GM21717 (cell line): ENCODE data around the gene CHAF1B.
A peak's percentile ranks its signal among the peaks of the same experiment; 100 is the strongest.

Source experiments
- ATAC-seq: cut with Tn5 transposase; IDR thresholded peaks from one replicate; pipeline ENCODE4 v1.9.1; 2021; ENCODE audit warnings: mild to moderate bottlenecking, moderate library complexity; ENCODE audit not compliant: unreplicated experiment

The CHAF1B gene

DNA sequence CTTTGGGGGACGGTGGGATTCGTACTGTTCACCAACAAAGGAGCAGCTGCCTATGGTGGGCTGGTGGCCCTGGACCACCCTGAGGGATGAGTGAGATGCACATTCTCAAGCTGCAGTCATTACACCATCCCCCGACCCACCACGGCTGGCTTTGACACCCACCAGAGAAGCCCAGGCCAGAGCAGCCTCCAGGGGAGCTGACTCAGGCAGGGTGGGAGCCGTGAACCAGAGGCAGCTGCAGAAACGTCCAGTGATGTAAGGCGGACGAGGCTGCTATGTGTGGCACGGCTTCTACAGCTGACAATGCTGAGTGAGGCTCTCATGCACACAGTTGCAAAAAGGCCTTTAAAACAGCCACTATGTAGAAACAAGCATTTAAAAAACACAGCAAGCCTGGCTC lies 40.1 kb downstream of the CHAF1B start:
- ATAC-seq: no peak

DNA sequence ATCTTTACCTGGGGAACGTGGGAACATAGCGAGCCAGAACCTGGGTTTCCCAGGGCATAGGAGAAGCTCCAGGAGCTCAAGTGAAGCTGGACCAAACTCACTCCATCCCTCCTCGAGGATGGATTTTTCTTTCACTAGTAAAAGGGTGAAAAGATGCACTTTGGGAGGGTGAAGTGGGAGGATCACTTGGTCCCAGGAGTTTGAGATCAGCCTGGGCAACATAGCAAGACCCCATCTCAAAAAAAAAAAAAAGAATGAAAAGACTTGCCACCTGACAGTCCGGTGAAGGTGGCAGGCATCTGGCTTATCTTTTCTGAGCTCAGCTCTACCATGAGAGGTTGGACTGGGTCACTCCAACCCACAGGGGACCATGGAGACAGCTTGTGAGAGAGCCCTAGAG lies 42.3 kb downstream of the CHAF1B start:
- ATAC-seq: no peak

DNA sequence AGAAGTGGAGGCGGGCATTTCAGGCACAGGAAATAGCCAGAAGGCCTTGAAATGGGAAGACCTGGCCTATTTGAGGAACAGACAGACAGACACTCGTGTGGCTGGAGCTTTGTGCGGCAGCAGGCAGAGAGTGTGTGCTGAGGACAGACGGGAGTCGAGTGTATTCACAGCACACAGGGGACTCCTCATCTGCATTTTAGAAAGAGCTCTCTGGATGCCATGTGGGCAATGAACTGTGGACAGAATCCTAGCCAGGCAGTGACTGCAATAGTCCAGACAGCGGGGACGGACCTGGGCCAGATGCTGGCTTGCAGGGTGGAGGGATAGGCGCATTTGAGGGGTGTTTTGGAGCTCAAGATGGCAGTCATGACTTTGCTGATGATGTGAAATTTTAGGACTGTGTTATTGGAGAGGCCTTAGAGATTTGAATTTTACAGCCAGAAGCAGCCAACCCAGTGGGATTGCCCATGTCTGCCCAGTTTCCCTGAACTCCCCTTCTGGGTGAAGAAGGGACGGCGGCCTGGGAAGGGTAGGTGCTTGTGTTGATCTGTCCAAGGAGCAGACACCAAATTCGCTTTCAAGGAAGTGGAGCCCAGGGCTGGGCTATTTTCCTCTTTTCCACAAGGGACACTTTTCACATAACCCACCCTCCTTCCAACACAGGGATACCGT lies 43.7 kb downstream of the CHAF1B start:
- ATAC-seq: no peak

DNA sequence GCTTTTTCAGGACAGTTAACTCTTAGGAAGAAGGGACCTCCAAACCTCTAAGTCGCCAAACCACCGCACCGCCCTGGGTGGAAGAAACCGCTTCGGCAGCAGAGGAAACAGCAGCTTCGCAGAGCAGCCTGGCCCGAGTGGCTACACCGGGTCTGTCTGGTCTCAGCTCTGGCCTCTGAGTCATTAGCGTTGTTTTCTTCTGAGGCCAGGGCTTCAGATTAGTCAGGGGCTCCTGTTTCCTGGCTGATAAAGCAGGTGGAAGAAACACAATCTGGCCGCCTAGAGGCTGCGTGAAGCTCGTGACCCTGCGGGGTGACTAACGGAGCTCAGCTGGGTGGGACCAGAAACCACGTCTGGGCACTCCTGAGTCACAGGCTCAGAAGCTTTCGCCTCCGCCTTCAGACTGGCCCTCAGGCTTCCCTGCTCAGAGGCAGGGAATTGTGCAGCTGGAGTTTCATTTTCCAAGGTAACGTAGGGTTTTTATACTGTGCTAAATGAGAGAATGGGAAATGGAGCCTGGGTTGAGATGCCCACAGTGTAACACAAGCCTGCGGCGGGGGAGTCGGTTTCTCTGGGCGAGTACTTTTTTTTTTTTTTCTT lies 44.9 kb downstream of the CHAF1B start:
- ATAC-seq: peak; percentile 71

DNA sequence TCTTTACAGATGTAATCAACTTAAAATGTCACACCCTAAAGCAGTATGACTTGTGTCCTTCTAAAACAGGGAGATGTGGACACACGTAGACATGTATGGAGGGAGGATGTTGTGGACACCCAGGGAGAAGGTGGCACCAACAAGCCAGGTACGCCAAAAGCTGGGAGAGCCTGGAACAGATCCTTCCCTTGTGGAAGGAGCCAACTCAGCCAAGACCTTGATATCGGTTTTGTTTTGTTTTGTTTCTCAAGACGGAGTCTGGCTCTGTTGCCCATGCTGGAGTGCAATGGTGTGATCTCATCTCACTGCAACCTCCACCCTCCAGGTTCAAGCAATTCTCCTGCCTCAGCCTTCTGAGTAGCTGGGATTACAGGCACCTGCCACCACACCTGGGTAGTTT lies 45.6 kb downstream of the CHAF1B start:
- no peak for ATAC-seq

DNA sequence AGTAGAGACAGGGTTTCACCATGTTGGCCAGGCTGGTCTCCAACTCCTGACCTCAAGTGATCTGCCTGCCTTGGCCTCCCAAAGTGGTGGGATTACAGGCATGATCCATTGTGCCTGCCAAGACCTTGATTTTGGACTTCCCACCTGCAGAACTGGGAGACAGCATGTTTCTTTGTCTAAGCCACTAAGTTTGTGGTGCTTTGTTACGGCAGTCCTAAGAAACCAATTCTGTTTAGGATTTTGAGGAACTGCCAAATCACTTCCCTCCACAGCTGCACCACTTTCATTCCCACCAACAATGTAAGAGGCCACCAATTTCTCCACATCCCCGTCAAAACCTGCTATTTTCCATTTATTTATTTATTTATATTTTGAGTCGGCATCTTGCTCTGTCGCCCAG lies 46.1 kb downstream of the CHAF1B start:
- ATAC-seq: no peak

DNA sequence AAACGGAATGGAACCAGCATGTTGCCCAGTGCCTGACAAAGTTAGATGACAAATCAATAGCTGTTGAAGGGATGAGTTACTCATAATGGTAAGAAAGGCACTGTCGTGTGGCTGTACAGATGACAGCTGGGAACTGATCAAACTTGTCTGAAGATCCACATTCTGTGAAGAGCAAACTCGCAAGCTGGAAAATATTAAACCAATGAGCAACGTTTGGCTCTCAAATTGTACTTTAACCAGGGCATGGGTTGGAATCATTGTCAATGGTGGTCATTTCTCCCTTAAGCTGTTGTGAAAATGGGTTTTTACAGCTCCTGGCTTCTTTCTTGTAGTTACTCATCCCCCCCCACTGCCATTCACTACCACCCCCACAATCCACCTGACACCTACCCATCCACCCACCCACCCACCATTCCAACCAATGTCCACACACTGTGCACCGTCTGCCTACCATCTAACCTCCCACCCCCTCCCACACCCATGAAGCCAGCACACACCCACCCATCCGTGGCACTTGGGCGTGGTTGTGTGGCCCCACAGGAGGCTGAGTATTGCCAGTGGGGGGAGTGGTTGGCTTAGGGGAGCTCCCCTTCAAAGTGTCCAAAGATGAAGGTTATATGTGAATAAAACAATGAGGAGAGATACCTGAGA lies 48.0 kb downstream of the CHAF1B start:
- ATAC-seq: no peak

DNA sequence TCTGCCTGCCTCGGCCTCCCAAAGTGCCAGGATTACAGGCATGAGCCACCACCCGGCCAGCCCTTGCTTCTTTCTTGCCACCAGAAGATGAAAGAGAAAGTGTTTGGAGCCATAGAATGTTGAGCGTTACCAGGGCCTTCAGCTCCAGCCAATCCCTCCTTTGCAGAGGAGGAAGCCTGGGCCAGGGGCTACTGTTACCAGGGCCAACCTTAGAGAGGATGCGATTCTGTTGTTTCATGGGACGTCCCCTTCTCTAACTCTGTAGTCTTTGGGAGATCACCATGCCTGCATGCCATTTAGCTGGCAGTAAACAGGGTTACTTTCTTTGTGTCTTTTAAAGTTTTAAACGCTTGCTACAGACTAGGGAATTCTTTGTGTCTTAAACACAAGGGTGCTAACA lies 49.0 kb downstream of the CHAF1B start:
- ATAC-seq: no peak

DNA sequence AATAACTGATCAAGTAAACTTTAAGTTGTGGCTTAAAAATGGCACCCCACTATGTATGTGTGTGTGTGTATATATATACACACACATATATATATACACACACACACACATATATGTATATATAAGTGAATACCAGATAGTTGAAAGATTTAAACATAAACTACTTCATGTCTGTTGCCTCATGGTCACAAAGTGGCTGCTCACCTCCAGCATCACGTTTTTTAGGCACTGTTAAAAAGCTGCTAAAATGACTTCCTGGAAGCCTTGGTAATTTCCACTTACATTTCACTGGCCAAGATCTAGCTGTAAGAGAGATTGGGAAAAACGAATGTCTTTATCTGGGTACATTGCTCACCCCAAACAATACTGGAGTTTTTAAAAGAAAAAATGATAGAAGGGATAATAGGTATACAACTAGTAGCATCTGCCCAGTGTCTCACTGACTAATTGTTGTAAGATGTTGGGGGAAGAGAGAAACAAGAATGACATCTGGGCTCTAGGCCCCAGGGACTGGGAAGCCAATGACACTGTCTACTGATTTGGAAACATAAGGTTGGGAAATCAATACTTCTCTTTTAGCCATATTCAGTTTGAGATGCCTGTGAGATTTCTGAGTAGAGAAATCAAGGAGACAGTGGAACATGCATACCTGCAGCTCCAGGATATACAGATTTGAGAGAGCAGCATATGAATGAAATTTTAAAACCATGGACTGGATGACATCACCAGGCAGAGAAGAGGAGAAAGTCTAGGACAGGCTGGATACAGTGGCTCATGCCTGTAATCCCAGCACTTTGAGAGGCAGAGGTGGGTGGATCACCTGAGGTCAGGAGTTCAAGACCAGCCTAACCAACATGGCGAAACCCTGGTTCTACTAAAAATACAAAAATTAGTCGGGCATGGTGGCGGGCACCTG lies 51.9 kb downstream of the CHAF1B start:
- ATAC-seq: no peak

DNA sequence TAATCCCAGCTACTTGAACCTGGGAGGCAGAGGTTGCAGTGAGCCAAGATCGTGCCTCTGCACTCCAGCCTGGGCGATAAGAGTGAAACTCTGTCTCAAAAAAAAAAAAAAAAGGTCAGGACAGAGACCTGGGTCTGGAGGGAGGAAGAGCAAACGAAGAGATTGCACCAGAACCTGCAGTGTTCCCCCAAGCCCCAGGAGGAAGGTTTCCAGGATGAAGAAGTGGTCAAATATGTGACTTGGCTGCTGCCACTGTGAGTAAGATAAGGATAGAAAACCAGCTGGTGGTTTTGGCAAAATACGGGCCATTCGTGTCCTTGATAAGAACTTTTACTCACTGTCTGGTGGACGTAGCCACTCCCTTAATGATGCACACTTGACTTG lies 52.5 kb downstream of the CHAF1B start:
- ATAC-seq: no peak

DNA sequence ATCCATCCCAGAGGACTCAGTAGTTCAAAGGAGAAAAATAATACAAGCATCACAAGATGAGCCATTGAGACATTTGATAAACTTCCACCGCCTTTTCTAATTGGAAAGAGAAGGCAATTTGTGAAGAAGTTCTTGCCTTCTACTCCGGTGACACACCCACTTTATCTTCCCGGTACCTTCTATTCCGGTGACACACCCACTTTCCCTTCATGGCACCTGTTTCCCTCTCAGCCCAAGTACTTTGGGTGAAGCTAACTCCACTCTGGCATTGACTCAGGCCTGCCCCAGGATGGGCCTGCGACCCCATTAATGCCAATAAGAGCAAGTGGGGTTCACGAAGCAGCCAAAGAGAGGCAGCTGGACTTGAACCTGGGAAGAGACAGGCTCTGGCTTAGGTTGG lies 56.5 kb downstream of the CHAF1B start:
- ATAC-seq: no peak

DNA sequence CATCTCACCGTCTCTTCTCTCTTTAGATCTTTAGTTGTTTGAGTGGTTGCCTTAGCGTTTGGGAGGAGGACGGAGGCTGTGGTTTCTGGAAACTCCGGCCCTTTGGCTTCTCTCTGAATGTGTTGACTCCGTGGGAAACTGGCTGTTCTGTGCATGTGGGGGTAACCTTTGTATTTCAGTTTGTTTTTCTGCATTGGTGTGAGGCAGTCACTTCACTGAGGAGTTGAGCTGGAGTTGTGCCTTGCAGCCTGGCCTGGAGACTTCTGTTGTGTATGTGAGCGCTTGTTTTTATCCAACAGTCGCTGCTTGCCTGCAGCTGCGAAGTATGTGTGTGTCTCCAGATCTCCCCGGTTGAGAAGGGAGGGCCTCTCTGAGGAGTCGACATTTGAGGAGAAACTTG lies 61.1 kb downstream of the CHAF1B start:
- no peak for ATAC-seq

DNA sequence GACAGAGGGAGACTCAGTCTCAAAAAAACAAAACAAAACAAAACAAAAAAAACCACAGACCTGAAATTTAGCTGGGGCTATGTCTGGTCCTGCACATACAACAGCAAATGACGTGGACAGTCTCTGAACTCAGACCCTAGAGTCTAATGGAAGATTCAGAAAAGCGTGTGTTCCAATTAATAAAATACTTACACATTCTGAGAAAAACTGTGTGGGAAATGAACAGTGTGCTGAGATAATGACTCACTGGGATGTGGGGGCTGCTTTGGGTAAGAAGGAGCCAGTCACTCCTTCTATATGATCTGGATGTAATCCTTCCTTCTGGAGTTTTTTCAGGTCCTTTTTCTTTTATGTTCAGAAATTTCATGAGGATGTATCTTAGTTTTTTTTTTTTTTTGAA lies 65.3 kb downstream of the CHAF1B start:
- no peak for ATAC-seq

DNA sequence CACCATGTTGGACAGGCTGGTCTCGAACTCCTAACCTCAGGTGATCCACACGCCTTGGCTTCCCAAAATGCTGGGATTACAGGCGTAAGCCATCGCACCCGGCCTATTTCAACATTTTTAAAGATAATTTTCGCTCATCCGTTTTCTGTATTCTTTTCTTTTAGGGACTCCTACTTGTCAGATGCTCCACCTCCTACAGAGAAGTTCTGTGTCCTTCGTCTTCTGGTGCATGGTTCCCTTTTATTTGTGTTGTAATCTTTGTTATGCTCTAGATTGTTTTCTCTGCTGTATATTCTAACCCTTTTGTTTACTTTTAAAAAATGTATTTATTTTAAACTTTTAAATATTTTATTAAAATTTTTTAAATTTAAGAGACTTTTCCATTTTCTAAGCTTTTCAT lies 66.3 kb downstream of the CHAF1B start:
- no peak for ATAC-seq

DNA sequence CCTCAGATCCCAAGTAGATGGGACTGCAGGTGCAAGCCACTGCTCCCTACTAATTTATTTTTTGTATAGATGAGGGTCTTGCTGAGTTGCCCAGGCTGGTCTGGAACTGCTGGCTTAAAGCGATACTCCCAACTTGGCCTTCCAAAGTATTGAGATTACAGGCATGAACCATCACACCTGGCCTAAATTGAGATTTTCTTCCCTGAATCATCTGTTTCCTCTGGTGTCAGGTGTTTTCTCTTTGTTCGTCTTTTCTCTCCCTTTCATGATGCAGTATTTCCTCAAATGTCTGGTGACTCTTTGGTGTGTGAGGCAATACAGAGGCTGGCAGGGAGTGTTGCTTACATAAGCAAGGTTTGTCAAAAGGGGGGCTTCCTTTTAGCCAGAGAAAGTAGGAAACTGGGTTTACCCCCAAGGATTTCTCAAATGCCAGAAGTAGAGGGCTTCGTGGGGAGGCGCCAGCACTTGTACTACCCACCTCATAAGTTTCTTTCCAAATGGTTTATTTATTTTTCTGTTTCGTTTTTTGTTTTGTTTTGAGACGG lies 67.2 kb downstream of the CHAF1B start:
- ATAC-seq: no peak

DNA sequence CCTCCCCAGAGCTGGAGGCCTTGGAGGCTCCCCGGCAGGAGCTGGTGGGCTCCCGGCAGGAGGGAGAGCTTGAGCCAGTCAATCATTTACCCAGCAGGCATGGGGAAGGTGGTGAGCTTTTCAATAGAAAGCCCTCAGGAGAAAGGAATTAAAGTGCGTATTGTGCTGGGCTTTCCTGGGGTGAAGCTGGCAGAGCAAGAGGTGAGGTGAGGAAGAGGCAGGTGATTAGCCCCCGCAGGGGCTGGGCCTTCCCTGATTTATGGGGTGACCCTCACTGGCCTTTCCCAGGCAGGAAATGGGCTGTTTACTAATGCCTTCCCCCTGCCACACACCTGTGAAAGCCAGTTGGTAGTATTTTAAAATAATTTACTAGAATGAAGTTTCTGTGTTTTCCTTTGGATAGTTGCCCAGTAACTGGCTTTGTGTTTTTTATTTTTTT lies 68.9 kb downstream of the CHAF1B start:
- ATAC-seq: no peak

DNA sequence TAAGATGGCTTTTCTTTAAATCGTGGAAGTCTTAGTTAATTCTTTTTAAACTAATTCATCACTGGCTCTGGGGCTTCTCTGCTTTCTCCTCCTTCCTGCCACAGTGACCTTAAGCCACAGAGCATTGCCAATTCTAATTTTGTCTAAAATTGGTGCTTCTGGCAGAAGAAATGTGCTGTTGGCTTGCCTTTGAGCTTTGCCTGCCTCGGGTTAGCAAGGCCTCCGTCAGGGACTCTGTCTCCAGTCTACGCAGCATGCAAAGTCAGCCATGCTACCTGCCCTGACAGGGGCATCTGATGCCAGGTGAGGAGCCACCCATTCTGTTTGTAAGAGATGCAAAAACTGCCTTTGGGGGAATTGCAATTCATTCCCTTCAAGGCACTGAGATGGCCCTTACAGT lies 69.5 kb downstream of the CHAF1B start:
- ATAC-seq: no peak

DNA sequence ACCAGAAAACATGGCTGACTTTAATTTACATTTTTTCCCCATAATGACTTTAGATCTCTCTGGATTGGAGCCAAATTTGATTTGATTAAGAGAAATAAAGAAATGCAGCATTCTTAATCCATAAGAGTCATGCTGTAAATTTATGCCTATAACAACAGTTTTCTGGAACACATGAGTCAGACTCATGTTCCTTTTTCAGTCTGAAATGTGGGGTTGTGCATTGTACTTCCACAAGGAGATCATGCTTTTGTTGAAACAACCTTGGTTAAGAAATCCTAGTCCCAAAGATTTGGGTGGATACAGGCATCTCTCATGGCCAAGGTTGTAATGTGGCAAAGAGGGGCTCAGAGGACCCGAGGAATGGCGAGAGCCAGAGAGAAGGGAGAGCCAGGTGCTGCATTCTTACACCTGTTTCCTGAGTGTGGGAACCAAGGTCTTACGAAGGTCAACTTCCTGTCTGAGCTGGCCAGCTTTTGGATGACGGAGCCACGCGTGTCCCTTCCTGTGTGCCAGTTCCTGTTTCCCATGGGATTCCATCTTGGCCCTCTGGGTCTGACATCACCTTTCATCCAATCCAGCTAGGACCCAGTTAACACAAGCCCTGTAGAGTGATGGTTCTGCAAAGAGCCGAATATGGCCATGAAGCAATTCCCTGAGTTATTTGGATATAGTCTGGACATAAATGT lies 71.7 kb downstream of the CHAF1B start:
- ATAC-seq: no peak

DNA sequence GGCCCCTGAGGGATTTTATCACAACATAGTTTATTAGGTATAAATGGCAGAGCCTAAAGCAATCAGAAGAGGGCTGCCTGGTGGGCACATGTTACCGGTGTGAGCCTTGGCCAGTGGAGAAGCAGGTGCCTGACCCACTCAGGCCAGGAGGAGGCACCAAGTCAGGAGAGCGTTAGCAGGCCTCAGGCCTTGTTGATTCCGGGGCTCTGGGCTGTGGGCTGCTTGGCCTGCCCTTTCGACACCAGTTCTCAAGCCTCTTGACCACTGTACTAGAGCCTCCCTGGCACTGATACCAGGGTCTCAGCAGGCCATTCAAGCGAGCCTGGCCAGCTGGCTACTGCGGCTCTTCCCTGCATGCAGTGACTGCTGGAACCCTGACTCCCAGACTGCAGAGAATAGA lies 73.9 kb downstream of the CHAF1B start:
- ATAC-seq: no peak

DNA sequence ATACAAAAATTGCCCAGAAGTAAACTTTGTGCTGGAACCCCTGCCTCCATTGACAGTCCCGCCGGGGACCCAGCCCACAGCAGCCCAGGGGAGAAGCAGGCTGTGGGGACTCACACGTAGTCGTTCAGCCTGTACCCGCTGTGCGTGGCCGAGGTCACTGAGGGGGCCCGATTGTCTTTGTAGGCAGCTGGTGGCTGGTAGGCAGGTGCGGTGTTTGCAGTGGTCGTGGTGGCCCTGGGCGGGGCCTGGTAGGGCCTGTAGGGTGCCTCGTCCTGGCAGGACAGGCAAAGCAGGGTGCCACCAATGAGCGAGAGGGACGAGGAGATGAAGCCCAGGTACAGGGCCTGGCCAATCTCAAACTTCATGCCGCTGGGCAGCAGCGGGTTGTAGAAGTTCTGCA lies 75.7 kb downstream of the CHAF1B start:
- ATAC-seq: no peak
